Right lobe of liver (tissue), 6 donors: Measurements from ENCODE around the gene GNG12. TPM values are rescaled to one million over a fixed set of nuclear protein-coding genes. Genes with fewer than 3 reads are reported as not detected.
A peak's percentile ranks its signal among the peaks of the same experiment; 100 is the strongest.

ENCODE experiments used
- ATAC-seq, 4 donors: fragments of 200-7000 bp; cut with Tn5 transposase; one replicate each; pipeline ENCODE4 v1.9.1; 2020; ENCODE audit warnings: mild to moderate bottlenecking in 4 of 4, moderate library complexity in 4 of 4
- DNase-seq, 3 donors: peaks; one replicate each; pipeline ENCODE4 v3.0.0-alpha.2; 2020
- H3K27ac ChIP-seq, 3 donors: fragments of 200-600 bp; one replicate each; pipeline ENCODE4 v1.8.0; 2022
- H3K27me3 ChIP-seq, 2 donors: fragments of 200-600 bp; one replicate each; pipeline ENCODE4 v1.8.0; 2022
- H3K36me3 ChIP-seq, 4 donors: fragments of 200-600 bp; sonication (generic) in 1 of 4; one replicate each; pipeline versions ENCODE4 v1.5.1 to v1.8.0; 2017 to 2022; ENCODE audit warnings: control low read depth in 1 of 4
- H3K4me1 ChIP-seq, 4 donors: fragments of 200-600 bp; sonication (generic) in 1 of 4; one replicate each; pipeline versions ENCODE4 v1.5.1 to v1.8.0; 2017 to 2022; ENCODE audit warnings: control low read depth in 1 of 4
- H3K4me3 ChIP-seq, 3 donors: fragments of 200-600 bp; one replicate each; pipeline ENCODE4 v1.8.0; 2022
- H3K9me3 ChIP-seq, 4 donors: fragments of 200-600 bp; sonication (generic) in 1 of 4; one replicate each; pipeline versions ENCODE4 v1.5.1 to v1.8.0; 2017 to 2022; ENCODE audit warnings: control low read depth in 1 of 4
- CTCF ChIP-seq, 4 donors: fragments of 200-600 bp in 3 of 4; fragments of 450-650 bp in 1 of 4; IDR thresholded peaks; one replicate each; pipeline versions ENCODE4 v1.5.1 to v1.8.0; 2016 to 2022; ENCODE audit warnings: antibody characterized with exemption in 4 of 4, mild to moderate bottlenecking in 2 of 4
- POLR2A ChIP-seq: fragments of 450-650 bp; IDR thresholded peaks from one replicate; pipeline ENCODE4 v1.6.1; 2017; ENCODE audit warnings: antibody characterized with exemption, mild to moderate bottlenecking
- WGBS: methylation state at CpG from one replicate; pipeline ENCODE4 v1.1.6; 2018; ENCODE audit warnings: low coverage, low lambda C conversion rate; ENCODE audit not compliant: insufficient coverage; ENCODE audit errors: missing lambda C conversion rate; 5-methylcytosine and 5-hydroxymethylcytosine counted together
- intact Hi-C, 2 donors: fragments of 100-400 bp; cut with DNase I; formaldehyde crosslinking; loops; one replicate each; pipeline versions ENCODE4 v1.11.2 to v1.14.1; 2022
- total RNA-seq, 6 experiments: library from RNA; depleted of rRNA in 2 of 6; stranded (reverse); fragments of >200 nt in 2 of 6; fragmentation: NEBNext Ultra II Directional in 3 of 6; extraction: Animal tissue kit (Norgen Biotek cat#: 25700) in 3 of 6; gene quantifications; one replicate each; pipeline versions ENCODE4 v1.1.0 to v1.2.4, GENCODE V29; 2016 to 2023
- donor health status: DM: no; HTN: yes; CAD: no.
- donor health status: DM: no; HTN: no; CAD: no.
- donor health status: DM: no; HTN: no; CAD: no.
- donor health status: DM: no; HTN: yes; CAD: no.
- donor health status: DM: no; HTN: yes; CAD: no.

Gene GNG12
- total RNA-seq, 6 experiments from 2014 or later: 18.8 to 52.7 (median 33.9) TPM

GRCh38 chr1:67792741-67793458, 40.4 kb downstream of the GNG12 start:
- no peak overlapping the region for H3K27ac ChIP-seq
- H3K4me3 ChIP-seq: no peak overlapping the region
- H3K4me1 ChIP-seq: no peaks in the 10 kb centered on the region
- no peaks in the 10 kb centered on the region for H3K9me3 ChIP-seq
- intact Hi-C loops: no loop called here
- 40% methylated on average over 1 of the region's 1 CpG for WGBS
- ATAC-seq (no peak), DNase-seq (no peak)
- no peaks in the 10 kb centered on the region for H3K36me3 ChIP-seq
- H3K27me3 ChIP-seq: no peaks in the 10 kb centered on the region
- TF ChIP-seq CTCF (IDR thresholded peaks at IDR 0.05) (no peak), POLR2A (no peak)

GRCh38 chr1:67792103-67792502, 41.2 kb downstream of the GNG12 start:
- Histone ChIP-seq H3K4me1 (no peaks in the 10 kb centered on the region), H3K36me3 (no peaks in the 10 kb centered on the region), H3K27me3 (no peaks in the 10 kb centered on the region), H3K4me3 (no peak overlapping the region), H3K27ac (no peak overlapping the region), H3K9me3 (no peaks in the 10 kb centered on the region)
- DNase-seq (no peak), ATAC-seq (peak in 1 of 4 donors; percentile 20)
- 44% methylated on average over 5 of the region's 5 CpGs for WGBS
- intact Hi-C loops: no loop called here
- TF ChIP-seq POLR2A (no peak), CTCF (IDR thresholded peaks at IDR 0.05) (no peak)

- WGBS: 77% methylated on average over 3 of the region's 3 CpGs
- no peak overlapping the region for H3K4me3 ChIP-seq
- ATAC-seq (peak in 2 of 4 donors; percentile 10 to 12), DNase-seq (no peak)
- intact Hi-C loops: no loop called here
- H3K4me1 ChIP-seq: no peaks in the 10 kb centered on the region
- no peaks in the 10 kb centered on the region for H3K27me3 ChIP-seq
- no peaks in the 10 kb centered on the region for H3K36me3 ChIP-seq
- no peak overlapping the region for H3K27ac ChIP-seq
- H3K9me3 ChIP-seq: no peaks in the 10 kb centered on the region
- TF ChIP-seq POLR2A: no peak
- no peak for TF ChIP-seq CTCF (IDR thresholded peaks at IDR 0.05)
Observed at GRCh38 chr1:67791686-67792085, 41.6 kb downstream of the GNG12 start.

- Histone ChIP-seq H3K9me3 (no peaks in the 10 kb centered on the region), H3K27ac (no peak overlapping the region), H3K27me3 (no peaks in the 10 kb centered on the region), H3K4me3 (no peak overlapping the region), H3K4me1 (no peaks in the 10 kb centered on the region), H3K36me3 (no peaks in the 10 kb centered on the region)
- 43% methylated on average over 1 of the region's 1 CpG for WGBS
- intact Hi-C loops: no loop called here
- DNase-seq: no peak
- ATAC-seq: no peak
- no peak for TF ChIP-seq POLR2A
- no peak for TF ChIP-seq CTCF (IDR thresholded peaks at IDR 0.05)
Observed at GRCh38 chr1:67791261-67791660, 42.0 kb downstream of the GNG12 start.
